Left kidney (tissue), 2 donors: ENCODE results near the gene COA7. TPM values are rescaled to one million over a fixed set of nuclear protein-coding genes. Genes with fewer than 3 reads are reported as not detected.
"Not testable (repeated sequence)": the region's sequence is repeated elsewhere in the genome, so short reads cannot be mapped to it uniquely, and the experiment has no call there.

Source experiments
- DNase-seq: peaks from one replicate; pipeline ENCODE4 v3.0.0-alpha.2; 2013
- polyA plus RNA-seq: library from polyadenylated mRNA; unstranded; fragments of 120-200 nt; gene quantifications from one replicate; pipeline ENCODE4 v1.2.1, GENCODE V29; 2013; ENCODE audit not compliant: insufficient read length

COA7 gene
- polyA plus RNA-seq, 1 donor, result 18.0 TPM

DNA sequence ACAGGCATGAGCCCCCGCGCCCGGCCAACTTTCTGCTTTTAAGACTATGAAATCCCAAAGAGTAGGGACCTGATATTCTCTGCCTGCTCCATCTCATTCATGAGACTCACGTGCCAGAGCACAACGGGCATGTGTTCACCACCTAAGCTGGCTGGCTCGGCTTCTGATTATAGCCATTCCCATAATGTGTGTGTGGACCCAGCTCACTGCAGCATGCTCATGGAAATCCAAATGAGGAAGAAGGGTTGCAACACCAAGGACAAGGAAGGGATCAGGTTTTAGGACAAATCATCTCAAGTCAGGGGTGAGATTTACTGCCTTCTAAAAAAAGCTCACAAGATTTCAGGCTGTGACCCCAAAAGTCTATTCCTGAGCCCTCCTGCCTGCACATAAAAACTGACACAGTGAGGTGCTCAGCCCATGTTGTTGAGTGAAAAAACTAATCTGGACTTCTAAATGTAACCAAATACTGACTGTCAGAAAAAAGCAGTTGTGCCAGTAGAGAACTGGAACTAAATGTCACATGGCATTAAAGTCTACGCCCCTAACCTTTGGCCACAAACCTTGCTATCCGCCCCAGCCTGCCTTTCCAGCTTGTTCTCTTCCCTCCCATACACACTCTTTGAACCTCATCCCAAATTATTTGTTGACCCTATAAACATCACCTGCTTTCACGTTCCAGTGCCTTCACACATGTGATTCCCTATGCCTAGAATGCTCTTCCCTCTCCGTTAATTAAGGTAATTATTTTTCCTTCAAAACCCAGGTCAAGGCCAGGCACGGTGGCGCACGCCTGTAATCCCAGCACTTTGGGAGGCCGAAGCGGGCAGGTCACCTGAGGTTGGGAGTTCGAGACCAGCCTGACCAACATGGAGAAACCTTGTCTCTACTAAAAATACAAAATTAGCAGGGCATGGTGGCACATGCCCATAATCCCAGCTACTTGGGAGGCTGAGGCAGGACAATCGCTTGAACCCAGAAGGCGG, 9.1 kb upstream of the COA7 start:
- no peak for DNase-seq

DNA sequence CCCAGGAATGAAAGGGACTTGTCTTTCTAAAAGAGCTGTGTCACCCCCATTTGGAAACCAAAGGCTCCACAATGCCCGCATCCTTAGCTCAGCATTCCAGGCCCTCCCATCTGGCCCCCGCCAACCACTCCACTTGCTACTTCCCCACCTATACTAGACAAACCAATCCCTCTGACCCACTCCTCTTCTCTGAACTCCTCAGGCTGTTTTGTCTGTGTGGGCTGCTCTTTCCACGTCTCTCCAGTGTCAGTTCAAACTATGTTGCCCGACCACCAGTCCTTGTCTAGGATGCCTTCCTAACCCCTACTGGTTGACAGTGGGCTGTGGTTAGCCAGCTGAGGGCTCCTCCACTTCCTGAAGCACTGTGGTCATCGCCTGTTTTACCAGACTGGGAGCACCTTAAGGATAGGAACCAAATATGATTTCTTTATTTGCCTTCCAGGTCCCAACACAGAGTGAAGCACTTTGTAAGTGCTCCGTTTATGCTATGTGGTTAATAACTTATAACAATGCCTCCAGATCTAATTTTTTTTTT, 8.1 kb upstream of the COA7 start:
- DNase-seq, result no peak

DNA sequence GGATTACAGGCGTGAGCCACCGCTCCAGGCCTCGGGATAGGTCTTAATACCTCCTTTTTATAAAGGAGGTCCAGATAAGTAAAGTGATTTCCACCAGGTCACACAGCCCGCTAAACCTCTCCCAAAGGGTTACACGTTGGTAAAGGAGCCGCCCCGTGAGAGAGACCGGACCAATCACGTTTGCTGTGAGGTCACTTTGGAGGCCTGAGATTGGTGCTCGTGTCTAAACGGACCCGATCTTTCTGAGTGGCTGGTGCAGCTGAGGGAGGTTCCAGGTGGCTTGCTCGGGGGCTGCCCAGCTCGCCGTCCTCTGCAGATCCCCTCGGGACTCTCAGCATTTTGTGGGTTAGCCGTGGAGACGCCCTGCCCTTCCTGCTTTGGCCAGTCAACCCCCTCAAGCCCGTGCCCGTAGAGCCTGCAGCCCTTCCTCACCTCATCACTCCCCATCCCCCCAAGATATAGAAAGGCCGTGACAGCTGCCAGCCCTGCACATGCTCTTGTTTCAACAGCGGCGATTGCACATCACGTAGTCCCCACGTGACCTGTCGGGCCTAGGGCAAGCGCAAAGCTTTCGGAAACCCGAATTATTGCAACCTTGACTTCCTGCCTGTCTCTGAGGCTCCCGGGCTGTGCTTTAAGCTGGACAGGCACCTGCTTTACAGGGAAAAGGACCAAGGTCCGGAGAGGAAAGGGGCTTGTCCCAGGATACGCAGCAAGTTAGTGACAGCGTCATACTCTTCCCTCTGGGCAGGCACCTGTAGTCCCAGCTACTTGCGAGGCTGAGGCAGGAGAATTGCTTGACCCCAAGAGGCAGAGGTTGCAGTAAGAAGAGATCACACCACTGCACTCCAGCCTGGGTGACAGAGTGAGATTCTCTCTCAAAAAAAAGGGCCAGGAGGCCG, 5.0 kb upstream of the COA7 start:
- peak; percentile 91 for DNase-seq

DNA sequence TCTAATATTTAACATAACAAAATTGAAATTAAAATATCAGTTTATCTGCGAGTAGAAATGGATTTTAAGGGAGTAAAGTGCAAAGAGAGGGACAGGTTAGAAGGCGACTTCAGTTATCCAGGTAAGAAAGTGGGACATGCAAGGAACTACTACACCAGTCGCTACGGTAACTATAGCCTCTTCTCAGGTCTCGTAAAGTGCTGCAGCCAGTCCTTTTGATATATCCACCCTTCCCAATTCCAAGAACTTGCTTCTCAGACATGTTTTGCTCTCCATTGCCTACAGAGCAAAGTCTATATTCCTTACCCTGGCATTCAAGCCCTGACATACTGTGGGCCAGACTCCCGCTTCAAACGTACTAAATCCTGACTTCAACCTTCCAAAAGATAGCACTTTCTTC, 2.5 kb downstream of the COA7 start:
- no peak for DNase-seq

DNA sequence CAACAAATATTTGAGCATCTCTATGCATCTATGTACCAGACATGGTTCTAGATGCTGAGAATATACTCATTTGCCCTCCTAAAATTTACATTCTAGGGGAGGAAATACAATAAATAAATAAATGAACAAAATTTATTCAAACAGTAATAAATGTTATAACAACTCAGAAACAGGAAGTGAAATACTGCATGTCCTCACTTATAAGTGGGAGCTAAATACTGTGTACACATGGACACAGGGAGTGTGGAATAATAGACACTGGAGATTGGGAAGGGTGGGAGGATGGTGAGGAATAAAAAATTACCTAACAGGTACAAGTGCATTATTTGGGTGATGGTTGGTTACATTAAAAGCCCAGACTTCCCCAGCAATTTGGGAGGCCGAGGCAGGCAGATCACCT, 4.3 kb downstream of the COA7 start:
- DNase-seq, result no peak

DNA sequence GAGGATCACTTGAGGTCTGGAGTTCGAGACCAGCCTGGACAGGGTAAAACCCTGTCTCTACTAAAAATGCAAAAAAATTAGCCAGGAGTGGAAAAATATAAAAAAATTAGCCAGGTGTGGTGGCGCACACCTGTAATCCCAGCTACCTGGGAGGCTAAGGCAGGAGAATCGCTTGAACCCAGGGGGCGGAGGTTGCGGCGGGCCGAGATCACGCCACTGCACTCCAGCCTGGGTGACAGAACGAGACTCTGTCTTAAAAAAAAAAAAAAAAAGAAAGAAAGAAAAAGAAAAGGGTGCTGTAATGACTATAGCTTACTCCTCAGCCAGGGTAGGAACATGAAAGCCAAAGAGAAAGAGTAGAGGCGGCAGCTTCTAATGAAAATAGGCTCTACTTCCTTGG, 4.8 kb downstream of the COA7 start:
- not testable (repeated sequence) for DNase-seq

DNA sequence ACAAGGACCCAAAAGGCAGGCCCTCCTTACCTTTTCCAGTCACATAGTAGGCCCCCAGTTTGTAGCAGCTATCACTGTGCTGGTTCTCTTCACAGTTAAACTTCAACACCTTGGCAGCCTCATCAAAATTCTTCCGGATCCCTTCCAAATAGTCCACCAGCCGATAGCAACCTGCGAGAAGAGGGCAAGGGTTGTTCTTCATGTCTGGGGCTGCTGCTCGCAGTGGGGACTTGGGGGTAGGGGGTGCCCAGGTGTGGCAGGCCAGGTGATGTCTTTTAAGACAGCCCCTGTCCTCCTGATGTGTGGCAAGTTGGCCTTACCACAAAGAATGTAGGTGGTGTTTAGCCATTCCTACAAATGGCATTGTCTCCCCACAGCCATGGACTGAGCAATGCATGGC, 5.5 kb downstream of the COA7 start:
- no peak for DNase-seq

DNA sequence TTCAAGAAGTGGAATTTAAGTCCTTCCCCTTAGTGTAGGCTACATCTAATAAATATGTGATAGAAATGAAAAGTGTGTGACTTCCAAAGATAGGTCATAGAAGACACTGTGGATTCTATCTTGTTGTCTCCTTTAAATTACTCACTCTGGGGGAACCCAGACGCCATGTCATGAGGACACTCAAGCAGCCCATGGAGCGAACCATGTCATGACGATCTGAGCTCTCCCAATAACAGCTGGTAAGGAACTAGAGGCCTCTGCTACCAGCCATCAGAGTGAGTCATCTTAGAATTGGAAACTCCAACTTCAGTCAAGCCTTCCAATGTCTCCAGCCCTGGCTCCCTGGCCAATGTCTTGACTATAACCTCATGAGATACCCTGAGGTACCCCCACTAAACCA, 6.3 kb downstream of the COA7 start:
- no peak for DNase-seq

DNA sequence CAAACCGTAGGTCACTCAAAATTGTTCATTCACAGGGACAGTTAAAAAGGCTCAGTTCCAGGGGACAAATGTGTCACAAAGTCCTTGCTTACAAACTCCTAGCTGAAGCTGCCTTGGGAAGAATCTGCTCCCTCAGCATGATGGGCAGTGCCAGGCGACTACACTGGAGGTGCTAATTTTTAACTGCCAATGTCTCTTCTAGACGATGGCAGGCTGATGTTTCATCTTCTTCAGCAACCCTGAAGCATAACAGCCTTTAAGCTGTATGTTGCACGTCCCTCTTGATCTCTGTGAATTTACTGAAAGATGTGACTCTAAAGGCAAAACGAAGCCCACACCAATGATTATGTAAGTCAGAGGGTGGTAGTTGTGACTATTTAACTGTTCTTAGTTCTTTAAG, 11.3 kb downstream of the COA7 start:
- no peak for DNase-seq

DNA sequence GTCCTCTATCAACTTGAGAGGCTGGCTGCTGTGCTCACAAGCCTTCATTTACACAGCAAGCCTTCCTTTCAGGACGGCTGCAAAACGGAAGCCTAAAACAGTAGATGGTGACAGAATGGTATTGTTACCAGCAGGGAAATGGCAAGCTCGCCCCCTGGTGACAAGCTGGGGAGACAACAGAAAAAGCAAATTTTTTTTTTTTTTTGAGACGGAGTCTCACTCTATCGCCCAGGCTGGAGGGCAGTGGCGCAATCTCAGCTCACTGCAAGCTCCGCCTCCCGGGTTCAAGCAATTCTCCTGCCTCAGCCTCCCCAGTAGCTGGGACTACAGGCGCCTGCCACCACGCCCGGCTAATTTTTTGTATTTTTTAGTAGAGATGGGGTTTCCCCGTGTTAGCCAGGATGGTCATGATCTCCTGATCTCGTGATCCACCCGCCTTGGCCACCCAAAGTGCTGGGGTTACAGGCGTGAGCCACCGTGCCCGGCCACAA, 11.8 kb downstream of the COA7 start:
- peak; percentile 59 for DNase-seq

DNA sequence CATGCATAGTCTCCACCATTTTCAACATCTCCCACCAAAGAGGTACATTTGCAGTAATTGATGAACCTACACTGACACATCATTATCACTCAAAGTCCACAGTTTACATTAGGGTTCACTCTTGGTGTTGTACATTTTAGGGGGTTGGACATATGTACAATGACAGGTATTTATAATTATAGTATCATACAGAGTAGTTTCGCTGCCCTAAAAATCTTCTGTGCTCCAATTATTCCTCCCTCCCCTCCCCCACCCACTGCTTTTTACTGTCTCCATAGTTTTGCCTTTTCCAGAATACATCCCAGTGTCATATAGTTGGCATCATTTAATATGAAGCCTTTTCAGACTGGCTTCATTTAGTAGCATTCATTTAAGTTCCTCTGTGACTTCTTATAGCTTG, 13.6 kb downstream of the COA7 start:
- DNase-seq, result no peak

DNA sequence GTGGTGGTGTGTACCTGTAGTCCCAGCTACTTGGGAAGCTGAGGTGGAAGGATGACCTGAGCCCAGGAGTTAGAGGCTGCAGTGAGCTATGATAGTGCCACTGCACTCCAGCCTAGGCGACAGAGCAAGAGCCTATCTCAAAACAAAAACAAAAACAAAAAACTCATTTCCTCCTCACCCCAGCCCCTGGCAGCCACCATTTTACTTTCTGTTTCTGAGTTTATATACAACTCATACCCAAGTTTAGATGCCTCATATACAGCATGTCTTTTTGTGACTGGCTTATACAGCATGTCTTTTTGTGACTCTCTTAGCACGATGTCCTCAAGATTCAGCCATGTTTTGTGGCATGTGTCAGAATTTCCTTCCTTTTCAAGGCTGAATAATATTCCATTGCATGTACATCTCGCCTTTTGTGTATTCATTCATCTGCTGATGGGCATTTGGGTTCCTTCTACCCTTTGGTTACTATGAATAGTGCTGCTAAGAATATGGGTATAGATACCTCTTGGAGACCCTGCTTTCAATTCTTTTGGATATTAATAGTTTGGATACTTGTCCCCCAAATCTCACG, 14.7 kb downstream of the COA7 start:
- DNase-seq, result no peak

DNA sequence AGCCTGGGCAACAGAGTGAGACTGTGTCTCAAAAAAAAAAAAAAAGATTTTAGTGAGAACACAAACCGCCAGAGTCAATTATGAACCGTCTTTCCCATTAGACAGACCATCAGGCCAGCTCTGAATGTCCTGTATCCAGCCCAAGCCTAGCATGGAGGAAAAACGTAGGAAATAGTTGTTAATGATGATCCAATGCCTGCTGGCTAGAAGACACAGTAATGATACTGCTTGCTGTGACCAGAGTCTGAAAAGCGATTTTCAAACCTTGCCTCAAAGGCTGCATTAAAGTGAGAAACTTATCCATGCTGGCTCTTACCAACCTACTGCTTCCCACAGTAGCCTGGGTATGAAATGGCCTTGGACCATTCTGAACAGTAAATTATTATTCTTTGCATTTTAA, 17.0 kb downstream of the COA7 start:
- DNase-seq, result no peak

DNA sequence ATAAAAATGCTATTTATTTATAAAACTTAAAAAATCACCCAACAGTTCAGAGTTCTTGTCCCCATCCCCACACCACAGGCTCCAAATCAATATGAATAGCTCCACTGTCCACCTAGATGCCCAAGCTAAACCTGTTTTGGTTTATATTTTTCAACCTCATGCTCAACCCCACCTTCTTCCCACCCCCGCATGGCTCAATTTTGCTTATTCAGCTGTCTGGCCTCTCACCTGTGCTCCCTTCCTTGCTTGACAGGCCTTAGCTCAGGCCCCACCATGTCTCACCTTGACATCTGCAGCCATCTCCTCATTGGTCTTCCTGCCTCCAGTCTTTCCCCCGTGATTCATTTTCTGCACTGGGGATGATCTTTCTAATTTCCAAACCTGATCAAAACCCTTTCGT, 17.8 kb downstream of the COA7 start:
- DNase-seq, result no peak

DNA sequence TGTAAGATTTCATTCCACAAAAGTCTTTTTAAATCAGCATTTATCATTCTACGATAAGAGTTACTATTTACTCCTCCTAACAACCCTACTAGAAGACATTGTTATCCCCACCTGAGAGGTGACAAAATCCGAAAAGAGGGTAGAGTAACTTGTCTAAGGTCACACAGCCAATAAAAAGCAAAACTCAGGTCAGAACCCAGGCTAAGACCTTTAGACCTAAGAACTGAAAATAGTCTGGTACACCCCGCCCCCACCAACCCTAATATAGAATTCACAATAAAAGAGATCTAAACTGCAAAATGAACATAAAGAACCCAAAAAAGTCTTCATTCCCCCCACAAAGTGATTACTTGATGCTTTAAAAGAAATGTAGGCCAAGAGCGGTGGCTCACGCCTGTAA, 18.6 kb downstream of the COA7 start:
- no peak for DNase-seq

DNA sequence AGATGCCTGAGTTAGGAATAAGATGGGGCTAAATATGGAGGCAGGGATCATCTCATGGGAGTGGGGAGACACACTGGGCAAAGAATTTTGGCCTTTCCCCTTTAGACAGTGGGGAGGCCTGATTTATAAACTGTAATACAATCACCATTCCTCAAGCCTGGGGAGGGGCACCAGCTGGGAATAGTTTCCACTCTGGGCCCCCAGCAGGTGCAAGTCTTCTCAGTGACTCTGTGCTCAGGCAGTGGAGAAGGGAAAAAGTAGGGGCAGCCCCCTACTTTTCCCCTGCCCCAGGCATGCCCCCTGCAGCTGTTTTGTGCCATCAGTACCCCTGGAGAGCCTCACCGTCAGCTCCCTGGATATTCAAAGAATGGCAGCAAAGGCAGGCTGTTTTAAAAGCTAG, 19.1 kb downstream of the COA7 start:
- no peak for DNase-seq

DNA sequence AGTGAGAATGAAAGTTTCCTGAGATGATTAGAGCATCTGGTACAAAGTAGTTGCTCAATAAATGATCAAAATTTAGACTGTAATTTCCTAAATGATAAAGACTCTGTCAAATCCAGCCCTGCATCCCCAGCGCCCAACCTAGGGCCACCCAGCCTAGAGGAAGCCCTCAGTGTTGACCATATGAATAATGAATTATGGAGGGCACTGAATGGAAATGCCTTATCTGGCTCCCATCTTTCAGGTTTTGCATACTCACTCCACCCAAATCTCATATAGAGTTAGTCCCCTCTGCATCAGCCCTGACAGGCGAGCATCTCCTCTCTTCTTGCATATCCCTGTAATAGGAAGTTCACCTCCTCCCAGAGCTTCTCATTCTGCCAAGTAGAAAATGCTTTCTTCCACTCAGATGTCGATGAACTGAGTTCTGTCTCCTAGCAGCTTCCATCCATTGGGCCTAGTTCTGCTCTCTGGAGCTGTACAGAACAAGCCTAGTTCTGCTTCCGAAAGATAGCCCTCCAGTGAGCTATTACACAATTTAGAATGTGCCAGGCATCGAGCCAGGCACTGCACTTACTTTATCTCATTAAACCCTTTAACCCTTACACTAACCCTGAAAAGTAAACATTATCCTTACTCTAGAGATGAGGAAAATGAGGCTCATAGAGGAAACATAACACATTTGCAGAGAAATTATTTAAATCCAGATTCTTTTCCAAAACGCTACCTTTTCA, 20.9 kb downstream of the COA7 start:
- no peak for DNase-seq

DNA sequence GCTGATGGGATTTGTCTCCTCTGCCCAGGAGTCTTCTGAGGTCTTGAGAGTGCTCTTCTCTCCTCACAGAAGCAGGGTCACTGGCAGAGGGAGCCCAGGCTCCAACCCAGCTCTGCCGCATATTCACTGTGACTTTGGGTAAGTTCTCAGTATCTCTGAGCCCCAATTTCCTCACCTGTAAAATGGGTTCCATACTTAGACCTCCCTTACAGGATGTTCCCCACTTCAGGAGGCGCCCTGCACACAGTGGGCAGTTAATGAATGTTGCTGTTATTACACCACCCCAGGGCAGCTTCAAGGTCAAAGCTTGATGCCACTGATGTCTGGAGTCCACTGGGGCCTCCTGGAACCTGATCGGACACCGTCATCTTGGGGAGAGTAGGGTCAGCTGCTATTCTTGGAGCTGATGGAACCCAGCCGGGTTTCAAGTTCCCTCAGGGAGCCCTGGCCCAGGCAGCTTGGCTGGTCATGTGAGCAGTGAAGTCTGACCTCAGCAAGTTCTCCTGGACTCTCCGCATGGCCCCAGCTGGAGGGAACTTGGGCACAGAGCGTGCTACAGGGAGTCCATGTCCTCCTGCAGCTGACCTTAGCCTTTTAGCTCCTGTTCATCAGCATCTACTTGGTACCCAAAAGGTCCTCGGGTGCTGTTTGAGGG, 21.8 kb downstream of the COA7 start:
- no peak for DNase-seq

DNA sequence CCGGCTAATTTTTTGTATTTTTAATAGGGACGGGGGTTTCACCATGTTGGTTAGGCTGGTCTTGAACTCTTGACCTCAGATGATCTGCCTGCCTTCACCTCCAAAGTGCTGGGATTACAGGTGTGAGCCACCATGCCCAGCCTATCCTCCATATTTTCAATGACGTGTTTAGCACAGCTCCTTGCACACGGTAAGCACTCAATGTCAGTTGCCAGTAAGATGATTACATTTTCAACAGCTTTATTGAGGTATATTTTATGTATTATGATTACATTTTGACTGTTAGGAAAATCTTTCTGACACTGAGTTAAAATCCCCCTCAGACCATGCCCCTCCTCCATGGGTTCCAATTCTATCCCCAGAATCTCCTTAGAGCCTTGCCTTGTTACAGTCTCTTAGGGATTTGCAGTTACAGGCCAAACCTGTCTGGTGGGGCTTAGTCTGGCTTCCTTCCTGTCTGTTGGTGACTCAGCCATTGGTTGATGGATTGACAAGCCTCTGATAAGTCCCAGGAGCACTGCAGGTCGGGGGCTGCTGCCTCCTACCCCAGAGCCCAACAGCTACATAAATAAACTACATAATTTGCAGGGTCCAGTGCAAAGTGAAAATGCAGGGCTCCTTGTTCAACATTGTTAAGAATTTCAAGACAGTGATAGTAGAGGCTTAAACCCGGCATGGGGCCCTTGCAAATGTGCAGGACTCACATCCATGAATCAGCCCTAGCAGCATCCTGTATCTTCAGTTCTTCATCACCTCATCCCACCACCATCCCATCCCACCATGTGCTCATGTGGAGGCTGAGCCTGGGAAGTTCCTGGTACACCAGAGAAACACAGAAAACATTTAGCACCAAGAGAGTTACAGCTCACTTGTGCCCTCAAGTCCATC, 23.4 kb downstream of the COA7 start:
- DNase-seq, result no peak

DNA sequence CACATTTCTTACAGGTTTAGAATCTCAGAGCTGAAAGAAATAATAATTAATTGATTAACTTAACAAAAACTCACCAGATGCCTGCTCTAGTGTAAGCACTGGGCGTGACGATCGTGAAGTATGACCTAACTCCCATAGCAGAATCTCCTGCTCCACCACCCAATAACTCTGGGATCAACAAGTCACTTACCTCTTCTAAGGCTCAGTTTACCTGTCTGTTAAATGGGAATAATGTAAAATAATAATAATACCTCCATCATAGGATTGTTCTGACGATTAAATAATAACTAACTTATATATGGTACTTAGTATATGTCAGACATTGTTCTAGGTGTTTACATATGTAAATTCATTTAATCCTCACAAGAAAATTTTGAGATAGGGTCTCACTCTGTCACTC, 24.6 kb downstream of the COA7 start:
- DNase-seq, result no peak
